SK-N-SH treated with all-trans-retinoic acid at 6 μM for 48 hours (cell line): ENCODE data around the gene USH2A.
A peak's percentile ranks its signal among the peaks of the same experiment; 100 is the strongest.

Experiments used
- ATAC-seq: fragments of 200-7000 bp; cut with Tn5 transposase; 3 replicates; pipeline ENCODE4 v1.9.1; 2020; ENCODE audit warnings: mild to moderate bottlenecking, moderate library complexity
- ARNTL ChIP-seq: fragments of 450-650 bp; formaldehyde crosslinking; IDR thresholded peaks from 2 replicates; pipeline ENCODE4 v1.5.0; 2020; ENCODE audit warnings: low read depth, mild to moderate bottlenecking, moderate library complexity, borderline replicate concordance
- CREB5 ChIP-seq: fragments of 250-450 bp; sonication (Bioruptor Pico); IDR thresholded peaks from 2 replicates; pipeline ENCODE4 v1.5.1; 2020; ENCODE audit warnings: low read depth, mild to moderate bottlenecking, moderate library complexity
- CSDC2 ChIP-seq: fragments of 250-450 bp; sonication (Bioruptor Pico); IDR thresholded peaks from 2 replicates; pipeline ENCODE4 v1.5.0; 2020; ENCODE audit warnings: mild to moderate bottlenecking, moderate library complexity
- ISL1 ChIP-seq: fragments of 250-450 bp; sonication (Bioruptor Pico); IDR thresholded peaks from 2 replicates; pipeline ENCODE4 v2.1.2; 2022; ENCODE audit warnings: mild to moderate bottlenecking, moderate library complexity
- OSR1 ChIP-seq: fragments of 250-450 bp; sonication (Bioruptor Pico); IDR thresholded peaks from 2 replicates; pipeline ENCODE4 v1.8.0; 2022; ENCODE audit warnings: moderate library complexity, mild to moderate bottlenecking, inconsistent platforms
- PATZ1 ChIP-seq: fragments of 250-450 bp; sonication (Bioruptor Pico); IDR thresholded peaks from 2 replicates; pipeline ENCODE4 v1.8.0; 2020; ENCODE audit warnings: mild to moderate bottlenecking, moderate library complexity, borderline replicate concordance
- POU6F1 ChIP-seq: fragments of 250-450 bp; sonication (Bioruptor Pico); IDR thresholded peaks from 2 replicates; pipeline ENCODE4 v1.8.0; 2021; ENCODE audit warnings: low read depth, mild to moderate bottlenecking, moderate library complexity, borderline replicate concordance
- PPARA ChIP-seq: fragments of 250-450 bp; sonication (Bioruptor Pico); IDR thresholded peaks from 2 replicates; pipeline ENCODE4 v1.5.0; 2020; ENCODE audit warnings: mild to moderate bottlenecking, borderline replicate concordance
- RARB ChIP-seq: fragments of 250-450 bp; sonication (Bioruptor Pico); IDR thresholded peaks from 2 replicates; pipeline ENCODE4 v1.8.0; 2021; ENCODE audit warnings: mild to moderate bottlenecking, moderate library complexity
- SNAI2 ChIP-seq: fragments of 250-450 bp; sonication (Bioruptor Pico); IDR thresholded peaks from 2 replicates; pipeline ENCODE4 v1.5.0; 2020; ENCODE audit warnings: mild to moderate bottlenecking, moderate library complexity
- TCF4 ChIP-seq: fragments of 250-450 bp; sonication (Bioruptor Pico); IDR thresholded peaks from 2 replicates; pipeline ENCODE4 v1.8.0; 2021; ENCODE audit warnings: mild to moderate bottlenecking, moderate library complexity, borderline replicate concordance
- TOX ChIP-seq: fragments of 250-450 bp; sonication (Bioruptor Pico); IDR thresholded peaks from 2 replicates; pipeline ENCODE4 v1.8.0; 2021; ENCODE audit warnings: mild to moderate bottlenecking, moderate library complexity, borderline replicate concordance
- TSHZ2 ChIP-seq: fragments of 250-450 bp; sonication (Bioruptor Pico); IDR thresholded peaks from 2 replicates; pipeline ENCODE4 v1.5.0; 2020; ENCODE audit warnings: mild to moderate bottlenecking, moderate library complexity
- ZFP3 ChIP-seq: fragments of 250-450 bp; sonication (Bioruptor Pico); IDR thresholded peaks from 2 replicates; pipeline ENCODE4 v1.5.0; 2020; ENCODE audit warnings: mild to moderate bottlenecking, moderate library complexity
- ZFP30 ChIP-seq: fragments of 450-650 bp; formaldehyde crosslinking; IDR thresholded peaks from 2 replicates; pipeline ENCODE4 v1.5.0; 2022; ENCODE audit warnings: mild to moderate bottlenecking, moderate library complexity
- ZNF565 ChIP-seq: fragments of 450-650 bp; formaldehyde crosslinking; conservative IDR thresholded peaks from 2 replicates; pipeline ENCODE4 v1.5.0; 2020; ENCODE audit warnings: low read depth, mild to moderate bottlenecking, moderate library complexity
- ZNF70 ChIP-seq: fragments of 450-650 bp; formaldehyde crosslinking; IDR thresholded peaks from 2 replicates; pipeline ENCODE4 v1.5.0; 2020; ENCODE audit warnings: mild to moderate bottlenecking, moderate library complexity
- ZNF8 ChIP-seq: fragments of 450-650 bp; formaldehyde crosslinking; IDR thresholded peaks from 2 replicates; pipeline ENCODE4 v1.5.0; 2020; ENCODE audit warnings: mild to moderate bottlenecking, moderate library complexity

Gene USH2A

GRCh38 chr1:215772151-215772550, 651.1 kb downstream of the USH2A start:
- no peak for ATAC-seq
- no peak for TF ChIP-seq ISL1 (CRISPR knock-in tag)
- TF ChIP-seq POU6F1 (CRISPR knock-in tag) = no peak
- no peak for TF ChIP-seq ZFP3
- TF ChIP-seq TSHZ2 (CRISPR knock-in tag) = no peak
- no peak for TF ChIP-seq SNAI2 (CRISPR knock-in tag)
- no peak for TF ChIP-seq RARB (CRISPR knock-in tag)
- TF ChIP-seq ZNF8 (CRISPR knock-in tag) = no peak
- no peak for TF ChIP-seq CREB5

- TF ChIP-seq ZNF70 (peak; percentile 83), POU6F1 (CRISPR knock-in tag) (no peak)
- ATAC-seq = no peak
Measured at GRCh38 chr1:215768303-215768702, 654.9 kb downstream of the USH2A start.

- TF ChIP-seq POU6F1 (CRISPR knock-in tag) (no peak), SNAI2 (CRISPR knock-in tag) (no peak), ARNTL (CRISPR knock-in tag) (no peak), PPARA (CRISPR knock-in tag) (no peak), TSHZ2 (CRISPR knock-in tag) (no peak), CSDC2 (CRISPR knock-in tag) (no peak)
- no peak for ATAC-seq
Measured at GRCh38 chr1:215767761-215768160, 655.5 kb downstream of the USH2A start.

- no peak for ATAC-seq
- TF ChIP-seq TOX (CRISPR knock-in tag) (no peak), ZNF8 (CRISPR knock-in tag) (no peak), ISL1 (CRISPR knock-in tag) (no peak), ZFP30 (CRISPR knock-in tag) (no peak), TCF4 (CRISPR knock-in tag) (no peak), SNAI2 (CRISPR knock-in tag) (no peak), ZFP3 (no peak), RARB (CRISPR knock-in tag) (no peak), PATZ1 (CRISPR knock-in tag) (no peak), ZNF565 (CRISPR knock-in tag) (no peak), CSDC2 (CRISPR knock-in tag) (no peak), PPARA (CRISPR knock-in tag) (no peak), TSHZ2 (CRISPR knock-in tag) (no peak), OSR1 (CRISPR knock-in tag) (no peak)
Measured at GRCh38 chr1:215766521-215766920, 656.7 kb downstream of the USH2A start.
